T1000 (cell line): ENCODE results near the gene PRSS8.
"Not testable (repeated sequence)": the region's sequence is repeated elsewhere in the genome, so short reads cannot be mapped to it uniquely, and the experiment has no call there.

ENCODE experiments used
- DNase-seq: peaks from one replicate; lab custom pipeline; 2025; ENCODE audit warnings: mixed read lengths; lab: John Stamatoyannopoulos, UW

The PRSS8 gene

DNA sequence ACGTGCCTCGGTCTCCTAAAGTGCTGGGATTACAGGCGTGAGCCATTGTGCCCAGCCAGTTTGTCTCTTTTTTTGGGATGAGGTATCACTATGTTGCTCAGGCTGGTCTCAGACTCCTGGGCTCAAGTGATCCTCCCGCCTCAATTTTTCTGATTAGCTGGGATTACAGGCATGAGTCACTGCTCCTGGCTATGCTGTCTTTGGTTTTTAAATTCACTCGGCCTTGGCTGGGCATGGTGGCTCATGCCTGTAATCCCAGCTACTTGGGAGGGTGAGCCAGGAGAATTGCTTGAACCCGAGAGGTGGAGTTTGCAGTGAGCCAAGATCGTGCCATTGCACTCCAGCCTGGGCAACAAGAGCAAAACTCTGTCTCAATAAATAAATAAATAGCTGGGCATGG, 8.9 kb upstream of the PRSS8 start:
- DNase-seq: not testable (repeated sequence)

DNA sequence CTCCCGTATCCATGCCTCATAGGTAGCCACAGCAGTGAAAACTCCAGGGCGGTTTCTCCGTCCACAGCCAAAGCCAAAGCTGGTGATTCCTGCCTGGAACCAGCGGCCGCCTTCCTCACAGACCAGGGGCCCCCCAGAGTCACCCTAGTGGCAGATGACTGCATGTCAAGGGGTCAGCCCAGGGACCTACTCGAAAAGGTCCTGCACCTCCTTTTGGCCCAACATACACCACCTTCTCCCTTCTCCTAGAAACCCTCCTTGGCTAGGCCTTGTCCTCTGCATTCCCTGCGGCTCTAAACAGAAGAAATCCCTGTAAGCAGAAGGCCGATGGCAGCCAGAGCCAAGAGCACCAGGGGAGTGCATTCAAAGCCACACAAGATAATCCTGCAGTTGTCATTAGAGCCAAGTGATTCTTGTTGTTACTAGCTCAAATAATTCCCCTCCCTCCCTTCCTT, 8.2 kb upstream of the PRSS8 start:
- DNase-seq: no peak

DNA sequence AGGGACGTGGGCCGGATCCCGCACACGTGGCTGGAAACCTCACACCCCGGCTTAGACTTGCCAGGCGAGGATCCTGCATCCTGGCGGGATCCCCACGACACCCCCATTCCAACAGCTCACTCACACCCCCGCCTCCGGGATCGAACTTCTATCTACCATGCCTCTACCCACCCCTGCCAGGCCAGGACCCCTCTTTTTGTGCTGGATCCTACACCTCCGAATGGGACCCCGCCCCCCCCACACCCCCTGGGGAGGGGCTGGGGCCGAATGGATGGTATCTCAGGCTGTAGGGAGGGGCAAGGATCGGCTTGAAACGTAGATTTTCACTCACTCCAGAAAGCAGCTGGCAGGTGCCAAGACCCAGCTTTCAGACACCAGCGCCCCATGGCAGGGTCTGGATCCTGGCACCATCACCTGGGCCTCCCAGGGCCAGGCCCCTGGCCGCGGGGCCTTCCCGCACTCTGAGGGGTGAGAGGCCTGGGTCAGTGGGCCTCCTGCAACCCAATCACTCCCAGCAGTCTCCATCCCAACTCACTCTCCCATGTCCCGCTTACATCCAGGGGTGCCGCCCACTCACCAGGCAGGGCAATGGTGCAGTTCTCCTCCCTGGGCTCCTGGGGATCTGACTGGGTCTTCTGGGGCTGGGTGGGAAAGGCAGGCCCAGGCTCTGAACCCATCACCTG, 7.6 kb upstream of the PRSS8 start:
- DNase-seq: no peak

DNA sequence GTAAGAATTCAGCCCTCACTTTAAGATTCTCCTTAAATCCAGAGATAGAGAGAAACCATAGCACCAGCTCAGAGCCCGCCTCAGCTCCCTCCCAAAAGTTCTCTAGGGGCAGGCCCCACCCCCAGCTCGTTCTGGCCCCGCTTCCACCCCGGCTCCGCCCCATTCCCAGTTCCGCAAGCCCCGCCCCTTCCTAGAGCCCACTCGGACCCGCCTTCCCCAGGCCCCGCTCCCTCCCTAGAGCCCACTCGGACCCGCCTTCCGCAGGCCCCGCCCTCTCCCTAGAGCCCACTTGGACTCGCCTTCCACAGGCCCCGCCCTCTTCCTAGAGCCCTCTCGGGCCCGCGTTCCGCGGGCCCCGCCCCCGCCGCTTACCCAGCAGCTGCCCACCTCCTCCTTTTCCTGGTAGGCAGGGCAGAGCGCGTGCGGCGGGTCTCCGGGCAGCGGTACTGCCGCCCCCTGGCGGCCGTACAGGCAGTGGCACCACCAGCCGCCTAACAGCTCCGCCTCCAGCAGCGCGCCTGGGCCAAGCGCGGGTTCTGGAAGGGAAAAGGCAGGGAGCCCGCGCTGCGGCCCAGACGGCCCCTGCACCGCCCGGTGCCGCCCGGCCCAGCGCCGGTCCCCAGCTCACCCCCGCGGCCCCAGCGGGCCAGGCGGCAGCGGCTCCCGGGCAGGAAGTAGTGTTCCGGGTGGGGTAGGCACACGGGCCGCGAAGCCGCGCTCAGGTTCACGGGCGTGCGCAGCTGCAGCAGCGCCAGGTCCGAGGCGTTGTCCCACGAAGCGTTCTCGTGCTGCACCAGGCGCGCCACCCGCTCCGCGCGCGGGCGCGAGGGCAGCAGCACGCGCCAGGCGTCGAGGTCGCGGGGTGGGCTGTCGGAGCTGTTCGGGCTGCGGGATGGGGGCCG, 6.8 kb upstream of the PRSS8 start:
- DNase-seq: peak; percentile 99

DNA sequence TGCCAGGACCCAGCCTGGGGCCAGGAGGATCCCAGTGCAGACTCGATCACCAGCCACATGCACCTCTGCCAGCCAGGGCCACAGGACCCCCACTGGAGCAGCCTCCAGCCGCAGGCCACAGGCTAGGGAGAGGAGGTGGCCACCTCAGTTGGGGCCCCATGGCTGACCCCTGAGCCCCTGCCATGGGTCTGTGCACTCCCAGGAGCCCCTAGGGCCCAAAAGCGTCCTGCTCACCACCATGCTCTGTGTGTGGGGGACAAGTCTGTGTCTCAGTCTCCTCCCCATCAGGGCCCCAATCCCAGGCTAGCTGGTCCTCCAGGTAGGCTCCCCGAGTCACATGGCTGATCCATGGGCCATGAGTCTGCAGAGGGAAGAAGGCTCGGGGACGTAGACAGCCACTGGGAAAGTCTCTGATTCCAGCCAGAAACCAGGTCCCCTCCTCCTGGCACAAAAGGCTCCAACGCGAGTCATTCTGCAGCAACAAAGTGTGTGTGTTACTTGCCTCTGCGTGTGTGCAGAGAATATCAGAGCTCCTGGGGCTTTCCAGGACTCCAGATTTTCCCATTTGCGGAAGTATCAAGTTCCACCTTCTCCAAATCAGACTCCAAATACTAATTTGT, 6.1 kb upstream of the PRSS8 start:
- DNase-seq: no peak

DNA sequence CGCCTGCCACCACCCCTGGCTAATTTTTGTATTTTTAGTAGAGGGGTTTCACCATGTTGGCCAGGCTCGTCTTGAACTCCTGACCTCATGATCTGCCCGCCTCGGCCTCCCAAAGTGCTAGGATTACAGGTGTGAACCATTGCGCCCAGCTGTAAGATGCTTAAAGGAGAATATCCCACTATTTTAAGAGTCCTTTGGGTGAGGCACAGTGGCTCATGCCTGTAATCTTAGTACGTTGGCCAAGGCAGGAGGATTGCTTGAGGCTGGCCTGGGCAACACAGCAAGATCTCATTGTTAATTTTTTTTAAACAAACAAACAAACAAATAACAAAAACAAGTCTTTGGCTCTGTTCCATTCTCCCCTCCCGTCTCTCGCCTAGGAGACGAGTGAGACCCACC, 5.5 kb upstream of the PRSS8 start:
- not testable (repeated sequence) for DNase-seq

DNA sequence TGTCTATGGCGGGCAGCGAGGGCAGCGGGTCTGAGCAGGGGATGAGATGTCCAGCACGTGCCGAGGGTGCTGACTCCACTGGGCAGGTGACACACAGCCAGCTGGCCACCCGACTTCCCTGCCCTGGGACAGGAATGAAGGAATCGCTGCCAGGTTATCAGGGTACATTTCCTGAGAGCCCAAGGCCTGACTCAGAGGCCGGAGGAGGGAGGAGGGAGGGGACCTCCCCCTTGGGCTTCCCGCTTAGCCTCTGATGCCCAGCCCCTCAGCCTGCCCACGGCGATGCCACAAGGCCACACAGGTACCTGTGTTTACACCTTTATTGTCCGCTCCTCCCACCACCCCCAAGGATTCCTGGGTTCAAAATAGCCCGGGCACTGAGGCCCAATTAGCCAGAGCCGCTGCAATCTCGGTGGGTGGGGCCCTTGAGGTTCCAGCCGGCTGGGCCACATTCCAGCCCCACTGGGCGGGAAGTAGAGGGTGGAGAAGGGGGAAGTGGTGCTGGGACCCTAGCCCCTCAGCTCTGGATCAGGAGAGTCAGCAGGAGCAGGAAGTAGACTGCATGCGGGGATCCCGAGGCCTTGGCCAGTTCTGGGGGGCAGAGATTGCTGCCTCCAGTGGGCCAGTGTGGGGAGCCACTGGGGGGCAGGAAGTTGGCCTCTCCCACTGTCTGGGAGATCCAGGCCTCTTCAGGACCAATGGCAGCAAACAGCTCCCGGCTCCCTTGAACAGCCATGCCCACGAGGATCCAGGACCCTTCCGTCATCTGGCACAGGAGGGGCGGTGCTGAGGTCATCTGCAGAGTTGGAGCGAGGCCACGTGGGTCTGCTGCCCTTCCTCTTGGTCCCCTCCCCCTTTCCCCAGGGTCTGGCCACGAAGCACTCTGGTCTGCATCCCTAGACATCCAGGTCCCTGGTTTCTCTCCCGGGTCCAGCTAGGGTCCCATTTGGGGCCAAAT, 3.4 kb upstream of the PRSS8 start:
- DNase-seq: no peak

DNA sequence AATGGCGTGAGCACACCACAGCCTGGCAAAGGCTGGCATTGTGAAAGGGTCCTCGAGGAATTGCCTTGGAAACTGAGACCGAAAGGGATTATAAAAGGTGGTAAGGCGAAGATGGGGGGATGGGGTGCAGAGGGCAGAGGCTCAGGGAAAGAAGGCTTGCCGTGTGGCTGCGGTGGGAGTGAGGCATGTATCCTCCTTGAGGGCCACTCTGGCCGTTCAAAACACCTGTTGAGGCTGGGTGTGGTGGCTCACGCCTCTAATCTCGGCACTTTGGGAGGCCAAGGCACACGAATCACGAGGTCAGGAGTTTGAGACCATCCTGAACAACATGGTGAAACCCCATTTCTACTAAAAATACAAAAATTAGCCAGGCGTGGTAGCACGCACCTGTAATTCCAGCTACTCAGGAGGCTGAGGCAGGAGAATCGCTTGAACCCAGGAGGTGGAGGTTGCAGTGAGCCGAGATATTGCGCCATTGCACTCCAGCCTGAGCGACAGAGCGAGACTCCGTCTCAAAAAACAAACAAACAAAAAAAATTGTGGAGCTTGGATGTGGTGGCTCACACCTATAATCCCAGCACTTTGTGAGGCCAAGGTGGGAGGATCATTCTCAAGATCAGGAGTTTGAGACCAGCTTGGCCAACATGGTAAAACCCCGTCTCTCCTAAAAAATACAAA, 1.4 kb upstream of the PRSS8 start:
- not testable (repeated sequence) for DNase-seq

DNA sequence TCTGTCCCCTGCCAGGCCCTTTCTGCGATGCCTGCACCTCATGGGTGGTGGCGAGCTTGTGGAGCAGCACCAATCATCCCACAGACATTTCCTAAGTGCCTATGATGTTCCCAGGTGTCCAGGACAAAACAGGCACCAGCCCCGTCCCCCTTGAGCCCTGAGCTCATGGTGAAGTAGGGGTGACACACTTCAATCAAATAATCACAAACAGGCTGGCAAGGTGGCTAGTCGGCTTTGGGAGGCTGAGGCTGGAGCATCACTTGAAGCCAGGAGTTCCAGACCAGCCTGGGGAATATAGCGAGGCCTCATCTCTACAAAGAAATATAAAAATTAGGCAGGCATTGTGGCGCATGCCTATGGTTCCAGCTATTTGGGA, 748 bp upstream of the PRSS8 start:
- DNase-seq: no peak

DNA sequence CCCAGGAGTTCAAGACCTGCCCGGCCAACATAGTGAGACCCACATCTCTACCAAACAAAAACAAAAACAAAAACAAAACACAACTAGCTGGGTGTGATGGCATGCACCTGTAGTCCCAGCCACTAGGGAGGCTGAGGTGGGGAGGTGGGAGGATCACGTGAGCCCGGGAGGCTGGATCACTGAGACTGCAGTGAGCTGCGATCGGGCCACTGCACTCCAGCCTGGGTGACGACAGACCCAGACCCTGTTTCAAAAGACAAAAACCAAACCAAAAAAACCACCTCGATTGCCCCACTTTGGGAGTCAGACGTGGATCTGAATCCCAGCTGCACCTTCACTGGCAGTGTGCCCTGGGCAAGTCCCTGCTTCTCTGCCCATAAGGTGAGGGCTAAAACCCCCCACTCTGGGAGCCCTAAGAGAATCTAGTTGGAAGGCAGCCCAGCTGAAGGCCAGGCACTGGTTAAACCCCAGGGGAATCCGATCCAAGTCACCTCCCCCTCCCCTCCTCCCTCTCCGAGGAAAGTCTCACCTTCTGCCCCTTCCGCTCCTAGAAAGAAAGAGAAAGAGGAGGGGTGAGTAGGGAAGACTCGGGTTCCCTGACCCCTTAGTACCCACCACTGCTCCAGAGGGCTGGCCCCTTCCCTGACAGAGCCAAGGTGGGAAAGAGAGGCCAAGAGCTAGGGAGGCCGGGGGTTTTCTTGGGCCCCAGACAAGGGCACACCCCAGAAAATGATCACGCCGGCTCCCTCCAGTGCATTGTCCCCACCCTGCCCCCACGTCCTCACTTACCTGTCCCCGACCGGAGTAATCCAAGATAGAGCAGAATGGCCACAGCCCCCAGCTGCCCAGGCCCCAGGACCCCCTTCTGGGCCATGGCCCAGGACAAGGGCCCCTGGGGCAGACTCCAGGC, 647 bp downstream of the PRSS8 start:
- no peak for DNase-seq

DNA sequence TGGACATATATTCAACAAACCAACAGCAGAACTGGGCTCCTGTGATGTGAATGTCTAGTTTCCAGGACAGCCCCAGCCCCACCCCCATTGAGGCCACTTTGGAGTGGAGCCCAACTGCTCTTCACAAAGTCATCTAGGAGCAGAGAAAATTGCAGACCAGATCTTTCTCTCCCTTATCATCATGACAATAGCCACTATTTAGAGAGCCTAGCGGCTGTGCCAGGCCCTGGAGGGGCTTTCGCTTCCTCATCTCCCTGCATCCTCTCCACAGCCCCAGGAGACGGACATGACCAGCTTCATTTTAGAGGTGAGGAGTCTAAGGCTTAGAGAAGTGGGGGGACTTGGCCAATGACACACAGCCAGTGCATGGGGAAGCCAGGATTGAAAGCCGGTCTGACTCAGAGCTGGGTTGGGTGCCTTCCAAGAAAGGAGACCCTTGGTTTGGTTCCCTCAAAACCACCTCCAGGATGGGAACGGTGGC, 1.4 kb downstream of the PRSS8 start:
- DNase-seq: no peak

DNA sequence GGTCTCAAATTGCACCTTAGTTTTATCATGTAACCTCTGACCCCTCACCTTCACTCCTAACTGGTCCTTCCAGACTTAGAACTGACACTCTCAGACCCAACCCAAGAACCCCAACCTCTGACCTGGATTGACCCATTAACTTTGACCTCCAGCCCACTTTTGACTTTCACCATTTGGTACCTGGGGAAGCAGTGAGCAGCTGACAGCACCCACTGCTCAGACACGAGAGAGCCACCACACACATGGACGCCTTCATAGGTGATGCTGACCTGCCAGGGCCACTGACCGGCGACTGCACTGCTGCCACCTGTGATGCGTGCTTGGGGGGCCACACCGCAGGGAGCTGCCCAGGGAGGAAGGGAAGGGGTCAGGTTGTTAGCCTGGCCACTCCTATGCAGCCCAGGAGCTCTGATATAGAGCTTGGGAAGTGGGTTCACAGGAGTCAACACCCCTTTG, 2.5 kb downstream of the PRSS8 start:
- no peak for DNase-seq

DNA sequence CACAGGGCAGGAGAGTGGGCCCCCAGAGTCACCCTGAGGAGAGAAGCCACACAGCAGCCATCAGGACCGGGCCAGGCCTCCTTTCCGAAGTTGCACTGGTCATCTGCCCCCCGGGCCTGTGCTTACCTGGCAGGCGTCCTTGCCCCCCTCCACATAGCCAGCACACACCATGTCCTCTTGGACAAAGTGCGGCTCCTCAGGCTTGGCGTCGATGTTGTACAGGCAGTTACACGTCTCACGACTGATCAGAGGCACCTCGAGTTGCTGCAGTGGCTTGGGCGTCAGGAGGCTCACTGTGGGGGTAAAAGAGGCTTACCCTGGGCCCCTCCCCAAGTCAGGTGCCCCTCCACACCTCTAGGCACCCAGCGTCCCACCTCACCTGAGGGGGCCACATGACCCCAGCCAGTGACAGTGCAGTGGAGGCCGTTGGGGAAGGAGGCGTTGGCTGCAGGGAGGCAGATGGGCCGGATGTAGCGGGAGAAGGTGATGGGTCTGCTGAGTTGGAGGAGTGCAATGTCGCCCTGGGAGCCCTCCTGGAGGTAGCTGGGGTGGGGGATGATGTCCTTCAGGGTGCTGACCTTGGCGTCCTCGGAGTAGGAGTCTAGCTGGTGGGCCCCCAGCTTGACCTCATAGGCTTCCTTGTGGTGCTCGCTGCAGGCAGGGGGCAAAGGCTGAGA, 3.1 kb downstream of the PRSS8 start:
- DNase-seq: no peak

DNA sequence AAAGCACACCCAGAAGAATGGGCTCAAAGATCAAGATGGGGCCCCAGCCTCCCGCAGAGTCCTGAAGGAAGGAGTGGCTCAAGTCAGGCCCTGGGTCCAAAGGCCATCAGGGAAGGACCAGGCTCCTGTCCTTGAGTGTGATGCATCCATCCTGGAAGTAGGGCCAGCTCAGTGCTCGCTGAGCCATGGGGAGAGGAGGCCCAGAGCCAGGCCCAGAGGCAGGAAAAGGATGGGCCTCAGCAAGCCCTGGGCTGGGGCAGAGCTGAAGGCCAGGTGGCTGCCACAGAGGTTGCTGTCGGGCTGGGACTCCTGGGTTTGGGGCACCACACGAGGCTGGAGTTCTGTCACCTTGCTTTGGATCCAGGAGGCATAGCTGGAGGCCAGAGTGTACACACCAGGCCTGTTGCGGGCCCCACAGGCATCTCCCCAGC, 3.7 kb downstream of the PRSS8 start:
- DNase-seq: no peak

DNA sequence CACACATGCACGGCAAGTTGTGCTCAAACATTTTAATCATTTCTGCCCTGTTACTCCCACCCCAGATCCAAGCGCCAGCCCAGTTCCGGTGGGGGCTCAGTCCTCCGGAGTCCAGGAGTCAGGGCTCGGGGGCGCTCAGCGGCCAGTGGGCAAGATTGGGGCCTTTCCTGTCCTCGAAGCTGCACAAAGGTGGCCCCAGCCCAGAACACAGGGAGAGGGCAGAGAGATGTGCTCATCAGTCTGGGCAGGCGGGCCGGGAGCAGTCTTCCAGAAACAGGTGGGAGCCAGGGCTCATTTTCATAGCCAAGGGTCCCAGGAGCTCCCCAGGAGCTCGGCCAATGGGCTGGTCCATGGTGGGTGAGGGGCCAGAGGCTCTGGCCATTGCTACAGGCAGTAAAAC, 4.1 kb downstream of the PRSS8 start:
- DNase-seq: no peak

DNA sequence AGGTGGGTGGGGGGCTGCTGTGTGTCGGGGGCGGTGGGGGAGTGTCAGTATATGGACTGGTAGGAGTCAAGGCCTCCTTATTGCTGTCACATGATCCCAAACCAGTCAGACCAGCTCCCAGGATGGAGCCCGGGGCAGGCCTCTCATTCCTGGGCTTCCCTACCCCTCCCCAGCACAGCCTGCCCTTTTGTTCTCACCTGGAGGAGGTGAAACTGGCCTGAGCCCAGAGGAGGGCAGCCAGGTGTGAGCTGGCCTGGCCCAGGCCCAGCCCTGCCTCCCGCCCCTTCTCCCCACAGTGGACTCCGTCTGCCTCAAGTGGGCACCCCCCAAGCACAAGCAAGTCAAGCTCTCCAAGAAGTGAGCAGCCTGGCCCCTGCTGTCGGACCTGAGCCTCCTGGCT, 4.6 kb downstream of the PRSS8 start:
- no peak for DNase-seq

DNA sequence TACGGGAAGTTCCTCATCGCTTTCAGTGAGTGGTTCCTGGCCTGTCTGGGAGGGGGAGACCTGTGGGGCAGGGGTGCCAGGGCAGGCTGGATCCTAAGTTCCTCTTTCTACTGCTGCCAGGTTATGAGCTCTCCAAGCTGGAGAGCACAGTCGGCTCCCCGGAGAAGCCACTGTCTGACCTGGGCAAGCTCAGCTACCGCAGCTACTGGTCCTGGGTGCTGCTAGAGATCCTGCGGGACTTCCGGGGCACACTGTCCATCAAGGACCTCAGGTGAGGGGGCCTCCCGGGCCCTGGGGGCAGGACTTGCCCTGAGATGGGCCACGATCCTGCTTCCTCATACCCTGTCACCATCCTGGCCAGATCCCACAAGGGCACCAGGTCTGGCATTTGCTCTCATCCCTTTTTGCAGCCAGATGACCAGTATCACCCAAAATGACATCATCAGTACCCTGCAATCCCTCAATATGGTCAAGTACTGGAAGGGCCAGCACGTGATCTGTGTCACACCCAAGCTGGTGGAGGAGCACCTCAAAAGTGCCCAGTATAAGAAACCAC, 5.1 kb downstream of the PRSS8 start:
- no peak for DNase-seq

DNA sequence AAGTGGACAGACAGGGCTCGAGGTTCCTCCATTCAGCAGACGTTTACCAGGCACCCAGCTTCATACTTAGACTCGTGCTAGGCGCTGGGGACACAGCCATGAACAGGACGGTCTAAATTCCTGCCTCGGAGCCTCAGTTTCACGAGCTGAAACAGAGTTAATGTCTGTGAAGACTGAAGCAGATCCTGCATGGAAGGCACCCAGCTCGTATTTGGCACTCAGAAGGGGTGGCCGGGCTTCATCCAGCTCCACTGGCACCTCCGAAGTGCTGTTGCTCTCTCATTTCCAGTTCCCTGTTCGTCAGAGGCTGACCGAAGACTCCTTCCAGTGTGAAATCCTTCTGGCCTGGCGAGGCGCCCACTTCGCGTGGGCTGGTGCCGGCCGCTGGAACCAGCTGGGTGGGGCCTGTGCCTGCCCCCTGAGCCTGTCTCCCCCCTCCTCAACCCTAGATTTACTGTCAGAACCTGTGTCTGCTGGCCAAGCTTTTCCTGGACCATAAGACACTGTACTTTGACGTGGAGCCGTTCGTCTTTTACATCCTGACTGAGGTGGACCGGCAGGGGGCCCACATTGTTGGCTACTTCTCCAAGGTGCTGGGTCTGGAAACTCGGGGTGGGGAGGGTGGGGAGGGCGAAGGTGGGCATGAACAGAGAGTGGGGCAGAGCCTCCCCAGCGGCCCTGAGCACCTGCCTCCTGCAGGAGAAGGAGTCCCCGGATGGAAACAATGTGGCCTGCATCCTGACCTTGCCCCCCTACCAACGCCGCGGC, 5.8 kb downstream of the PRSS8 start:
- DNase-seq: no peak
